Neural cell (in vitro differentiated cells): Measurements from ENCODE around the gene CEACAM19.
"Not testable (repeated sequence)": the region's sequence is repeated elsewhere in the genome, so short reads cannot be mapped to it uniquely, and the experiment has no call there.

Source experiments
- CTCF ChIP-seq: fragments of 450-650 bp; IDR thresholded peaks from 2 replicates; pipeline ENCODE4 v1.5.1; 2014; ENCODE audit warnings: antibody characterized with exemption, mild to moderate bottlenecking, moderate library complexity; ENCODE audit not compliant: poor library complexity, severe bottlenecking
- POLR2AphosphoS5 ChIP-seq: IDR thresholded peaks from 2 replicates; pipeline ENCODE4 v1.6.1; 2012

- TF ChIP-seq POLR2AphosphoS5, CTCF: not testable (repeated sequence)
Observed at GRCh38 chr19:44631611-44632010, 39.7 kb upstream of the CEACAM19 start.
